ENCODE data around the gene SEMA6B.

Gene SEMA6B

DNA sequence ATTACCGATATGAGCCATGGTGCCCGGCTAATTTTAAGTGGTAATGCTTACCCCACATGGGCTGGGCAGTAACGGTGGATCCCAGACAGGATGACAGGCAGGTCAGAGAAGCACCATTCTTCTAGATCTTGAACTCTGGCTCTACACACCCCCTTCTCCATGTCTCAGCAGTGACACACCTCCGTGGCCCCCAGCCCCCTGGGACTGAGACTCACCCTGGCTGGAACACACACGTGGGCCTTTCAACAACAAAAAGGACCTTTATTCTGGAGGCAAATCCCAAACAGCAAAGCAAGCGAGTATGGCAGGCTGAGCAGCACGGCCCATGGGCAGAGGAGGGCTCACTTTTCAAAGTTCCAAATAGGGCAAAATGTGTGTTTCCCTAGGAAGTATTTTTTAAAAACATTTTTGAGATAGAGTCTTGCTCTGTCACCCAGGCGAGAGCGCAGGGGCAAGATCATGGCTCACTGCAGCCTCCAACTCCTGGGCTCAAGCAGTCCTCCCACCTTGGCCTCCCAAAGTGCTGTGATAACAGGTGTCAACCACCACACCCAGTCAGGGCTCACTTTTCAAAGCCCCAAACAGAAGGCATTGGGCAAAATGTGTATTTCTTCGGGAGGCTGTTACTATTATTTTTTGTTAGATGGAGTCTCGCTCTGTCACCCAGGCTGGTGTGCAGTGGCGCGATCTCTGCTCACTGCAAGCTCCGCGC, 37.0 kb downstream of the SEMA6B start:
- no peak for TF ChIP-seq CTCF (conservative IDR thresholded peaks at IDR 0.05; ENCODE audit: low read depth, low read length)
- no peak for DNase-seq (ENCODE audit: low read depth)
- H3K4me3 ChIP-seq (ENCODE audit: low read depth, low read length), result no peak overlapping the region

DNA sequence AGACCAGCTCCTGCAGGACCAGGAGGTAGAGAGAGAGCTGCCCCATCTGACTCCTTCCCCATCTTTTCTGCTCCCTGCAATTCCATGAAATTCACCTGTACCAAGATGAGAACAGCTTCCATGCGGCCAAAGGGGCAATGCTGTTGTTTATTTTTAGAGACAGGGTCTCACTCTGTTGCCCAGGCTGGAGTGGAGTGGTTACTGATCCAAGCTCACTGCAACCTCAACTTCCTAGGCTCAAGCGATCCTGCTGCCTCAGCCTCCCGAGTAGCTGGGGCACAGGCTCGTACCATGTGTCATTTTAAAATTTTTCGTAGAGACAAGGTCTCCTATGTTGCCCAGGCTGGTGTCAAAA, 37.6 kb downstream of the SEMA6B start:
- no peak for DNase-seq (ENCODE audit: low read depth)
- no peak overlapping the region for H3K4me3 ChIP-seq (ENCODE audit: low read depth, low read length)
- TF ChIP-seq CTCF (conservative IDR thresholded peaks at IDR 0.05; ENCODE audit: low read depth, low read length), result no peak

GRCh38 chr19:4521170-4521887, 38.2 kb downstream of the SEMA6B start:
- H3K4me3 ChIP-seq (ENCODE audit: low read depth, low read length), result no peak overlapping the region
- no peak for TF ChIP-seq CTCF (conservative IDR thresholded peaks at IDR 0.05; ENCODE audit: low read depth, low read length)
- DNase-seq (ENCODE audit: low read depth), result peak; percentile 21

- H3K4me3 ChIP-seq (ENCODE audit: low read depth, low read length), result no peak overlapping the region
Measured at GRCh38 chr19:4519521-4520277, 39.8 kb downstream of the SEMA6B start.

DNA sequence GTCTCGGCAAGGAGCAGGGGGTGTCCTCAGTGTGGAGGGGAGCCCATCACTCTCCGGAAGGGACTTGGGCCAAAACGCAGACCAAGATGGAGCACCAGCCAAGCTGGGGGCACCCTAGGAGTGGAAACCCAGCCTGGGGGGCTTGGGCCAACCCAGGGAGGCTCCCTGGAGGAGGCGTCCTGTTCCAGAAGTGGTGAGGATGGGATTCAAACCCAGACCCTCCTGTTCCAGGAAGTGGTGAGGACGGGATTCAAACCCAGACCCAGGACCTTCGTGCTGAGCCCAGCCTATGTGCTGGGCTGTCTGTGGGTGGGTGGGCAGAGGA, 40.4 kb downstream of the SEMA6B start:
- TF ChIP-seq CTCF (conservative IDR thresholded peaks at IDR 0.05; ENCODE audit: low read depth, low read length), result no peak
- H3K4me3 ChIP-seq (ENCODE audit: low read depth, low read length), result no peak overlapping the region
- no peak for DNase-seq (ENCODE audit: low read depth)

More at GRCh38 chr19:4519521-4520277, 39.8 kb downstream of the SEMA6B start:
- TF ChIP-seq CTCF (conservative IDR thresholded peaks at IDR 0.05; ENCODE audit: low read depth, low read length), result no peak
- no peak for DNase-seq (ENCODE audit: low read depth)

DNA sequence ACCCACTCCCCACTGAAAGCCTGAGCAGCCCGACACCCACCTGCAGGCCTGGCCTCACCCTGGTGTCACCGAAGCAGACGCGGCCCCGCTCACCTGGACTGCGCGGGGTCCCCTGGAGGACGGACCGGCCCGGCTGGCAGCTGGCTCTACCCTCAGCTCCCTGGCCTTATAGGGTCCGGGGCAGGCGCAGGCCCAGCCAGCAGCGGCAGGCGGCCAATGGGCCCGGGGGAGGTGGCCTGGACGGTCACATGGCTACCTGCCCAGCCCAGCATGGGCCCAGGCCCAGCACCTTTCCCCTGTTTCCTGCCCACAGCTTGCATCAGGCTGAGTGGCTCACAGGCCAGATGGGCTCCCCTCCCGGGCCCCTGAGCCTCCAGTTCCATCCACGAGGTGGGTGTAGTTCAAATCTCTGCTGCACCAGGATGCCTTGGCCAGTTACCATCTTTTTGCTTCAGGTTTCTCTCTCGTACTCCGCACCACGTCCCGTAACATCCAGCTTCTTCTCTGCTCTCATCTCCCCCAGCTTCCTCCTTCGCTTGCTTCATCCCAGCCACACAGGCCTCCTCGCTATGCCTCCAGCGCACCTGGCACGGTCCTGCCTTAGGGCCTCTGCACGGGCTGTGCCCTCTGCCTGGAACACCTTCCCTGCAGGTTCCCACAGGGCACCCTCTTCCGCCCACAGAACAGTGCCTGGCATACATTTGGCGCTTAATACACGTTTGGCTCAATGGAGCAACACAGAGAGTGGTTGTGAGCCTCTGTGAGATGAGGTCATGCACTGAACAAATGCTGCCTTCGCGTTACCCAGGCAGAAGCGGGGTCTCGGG, 40.9 kb downstream of the SEMA6B start, which contains the start of gene PLIN4:
Gene PLIN4, minus strand, starts transcription at position 142 of the 827 bp plus-strand sequence. CDS start 214 bp downstream, outside the sequence.
- no peak for TF ChIP-seq CTCF (conservative IDR thresholded peaks at IDR 0.05; ENCODE audit: low read depth, low read length)
- peak; percentile 60 for DNase-seq (ENCODE audit: low read depth)
- H3K4me3 ChIP-seq (ENCODE audit: low read depth, low read length), result no peak within 1 kb of the TSS
